ENCODE measurements around the gene ZNF619.

- no peak for TF ChIP-seq CTCF (IDR thresholded peaks at IDR 0.05)
- TF ChIP-seq POLR2A (IDR thresholded peaks at IDR 0.05): no peak
These were observed 10.2 kb downstream of the ZNF619 start for GRCh38 chr3:40487172-40487571.

Data from testis (tissue), 2 donors.